GM19467 (cell line): ENCODE results near the gene MS4A18.

ENCODE experiments used
- ATAC-seq: cut with Tn5 transposase; IDR thresholded peaks from one replicate; pipeline ENCODE4 v1.9.1; 2021; ENCODE audit warnings: mild to moderate bottlenecking, moderate library complexity; ENCODE audit not compliant: unreplicated experiment

MS4A18 gene

DNA sequence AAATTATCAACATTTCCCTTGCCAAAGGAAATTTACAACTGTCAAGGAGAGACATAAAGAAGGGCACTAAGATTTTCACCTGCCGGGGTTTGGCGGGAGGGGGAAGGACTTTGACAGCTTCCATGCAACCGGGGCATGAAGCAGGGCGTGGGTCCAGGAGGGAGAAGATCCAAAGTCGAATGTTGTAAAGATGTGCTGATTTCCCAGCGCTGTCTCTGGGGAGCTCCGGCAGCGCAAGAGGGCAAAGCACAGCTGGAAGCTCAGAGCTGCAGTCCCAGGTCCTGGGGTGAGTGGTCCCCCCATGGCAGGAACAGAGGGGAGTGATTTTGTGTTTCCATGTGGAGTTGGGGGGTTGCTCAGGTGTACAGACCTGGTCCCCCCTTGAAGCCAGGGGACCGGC, 60.6 kb downstream of the MS4A18 start, which contains the start of gene MS4A10:
Gene MS4A10, plus strand, starts transcription at position 198 of the 400 bp plus-strand sequence. CDS start 5,003 bp downstream, outside the sequence.
- no peak for ATAC-seq

DNA sequence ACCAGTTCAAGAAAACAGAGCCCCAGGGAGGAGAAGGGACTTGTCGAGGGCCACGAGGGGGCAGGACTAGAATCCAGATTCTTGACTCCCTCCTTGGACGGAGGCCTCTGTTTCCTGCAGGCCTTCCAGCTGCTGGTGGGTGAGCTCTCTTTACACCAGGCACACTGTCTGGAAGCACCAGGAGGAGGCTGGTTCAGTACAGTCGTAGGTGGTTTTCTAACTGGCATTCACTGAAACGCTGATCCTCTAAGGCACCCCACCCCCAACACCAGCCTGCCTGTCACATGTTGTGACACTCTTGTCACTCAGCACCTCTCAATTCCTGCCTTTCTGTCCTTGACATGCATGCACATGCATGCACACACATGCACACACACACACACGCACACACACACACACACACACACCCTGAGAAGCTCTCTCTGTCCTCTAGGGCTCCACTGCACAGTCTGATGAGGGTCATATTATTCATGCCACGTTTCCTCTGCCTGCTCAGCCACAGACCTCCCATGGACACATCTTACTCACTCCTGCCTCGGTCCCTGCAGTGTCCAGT, 61.4 kb downstream of the MS4A18 start:
- ATAC-seq: no peak

DNA sequence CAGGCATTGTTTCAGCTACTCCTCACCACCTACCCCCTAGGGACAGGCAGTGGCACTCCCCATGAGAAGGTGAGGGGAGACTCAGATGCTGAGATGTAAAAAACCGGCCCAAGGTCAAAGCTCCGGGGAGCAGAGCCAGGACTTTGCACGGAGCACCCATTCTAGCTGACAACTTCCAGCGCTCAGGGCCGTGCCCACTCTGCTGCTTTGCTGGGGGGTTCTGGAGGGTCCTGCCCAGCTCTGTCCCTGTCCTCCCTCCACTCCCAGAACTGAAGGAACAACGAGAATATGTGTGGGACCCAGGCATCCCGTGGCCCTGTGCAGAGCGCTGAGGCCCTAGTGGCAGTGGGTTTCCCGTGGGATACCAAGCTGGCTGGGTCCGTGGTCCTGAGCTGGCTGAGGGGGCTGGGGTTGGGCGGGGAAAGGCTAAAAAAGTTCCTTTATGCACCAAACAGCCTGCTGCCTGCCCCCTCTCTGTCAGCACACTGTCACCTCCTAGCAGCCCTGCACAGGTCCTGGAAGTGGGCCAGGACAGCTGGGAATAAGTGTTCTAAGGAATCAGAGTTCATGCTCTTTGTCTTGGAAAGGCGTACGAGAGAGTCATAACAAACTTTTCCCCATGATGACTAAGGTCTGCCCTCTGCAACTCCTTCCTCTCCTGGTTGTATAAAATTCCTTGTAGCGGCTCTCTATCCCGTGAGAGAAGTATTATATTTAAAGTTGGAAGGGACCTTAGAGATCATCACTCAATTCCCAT, 62.5 kb downstream of the MS4A18 start:
- no peak for ATAC-seq

DNA sequence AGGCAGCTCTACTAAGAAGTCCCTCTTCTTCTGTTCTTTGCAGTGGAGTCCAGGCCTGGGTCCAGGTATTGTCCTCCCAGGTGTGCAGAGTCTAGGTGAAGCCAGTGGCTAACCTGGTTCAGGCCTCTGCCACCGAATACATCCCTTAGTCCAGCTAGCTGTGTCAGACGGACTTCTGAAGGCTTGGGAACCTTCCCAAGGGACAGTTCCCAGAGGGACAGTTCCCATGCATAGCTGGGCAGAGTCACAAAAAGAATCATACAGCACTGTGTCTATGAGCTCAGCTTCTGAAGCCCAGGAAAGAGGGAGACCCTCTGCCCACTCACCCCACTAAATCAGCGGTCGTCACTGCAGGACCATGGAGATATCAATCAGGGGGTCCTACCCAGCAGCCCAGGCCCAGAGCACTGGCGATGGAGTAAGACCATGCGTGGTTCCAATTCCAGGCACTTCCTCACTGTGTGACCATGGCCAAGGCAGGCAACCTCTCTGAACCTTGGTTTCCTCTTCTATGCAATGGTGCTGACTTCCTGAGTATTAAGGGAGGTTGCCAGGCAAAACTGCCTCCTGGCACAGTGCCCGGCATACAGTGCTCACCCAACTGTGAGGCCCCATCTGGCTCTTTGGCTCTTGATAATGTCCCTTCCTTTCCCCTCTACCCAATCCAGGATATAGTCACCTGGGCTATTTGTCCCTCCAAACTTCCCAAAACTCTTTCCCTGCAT, 64.0 kb downstream of the MS4A18 start:
- no peak for ATAC-seq

GRCh38 chr11:60790726-60791125, 66.2 kb downstream of the MS4A18 start:
- no peak for ATAC-seq

DNA sequence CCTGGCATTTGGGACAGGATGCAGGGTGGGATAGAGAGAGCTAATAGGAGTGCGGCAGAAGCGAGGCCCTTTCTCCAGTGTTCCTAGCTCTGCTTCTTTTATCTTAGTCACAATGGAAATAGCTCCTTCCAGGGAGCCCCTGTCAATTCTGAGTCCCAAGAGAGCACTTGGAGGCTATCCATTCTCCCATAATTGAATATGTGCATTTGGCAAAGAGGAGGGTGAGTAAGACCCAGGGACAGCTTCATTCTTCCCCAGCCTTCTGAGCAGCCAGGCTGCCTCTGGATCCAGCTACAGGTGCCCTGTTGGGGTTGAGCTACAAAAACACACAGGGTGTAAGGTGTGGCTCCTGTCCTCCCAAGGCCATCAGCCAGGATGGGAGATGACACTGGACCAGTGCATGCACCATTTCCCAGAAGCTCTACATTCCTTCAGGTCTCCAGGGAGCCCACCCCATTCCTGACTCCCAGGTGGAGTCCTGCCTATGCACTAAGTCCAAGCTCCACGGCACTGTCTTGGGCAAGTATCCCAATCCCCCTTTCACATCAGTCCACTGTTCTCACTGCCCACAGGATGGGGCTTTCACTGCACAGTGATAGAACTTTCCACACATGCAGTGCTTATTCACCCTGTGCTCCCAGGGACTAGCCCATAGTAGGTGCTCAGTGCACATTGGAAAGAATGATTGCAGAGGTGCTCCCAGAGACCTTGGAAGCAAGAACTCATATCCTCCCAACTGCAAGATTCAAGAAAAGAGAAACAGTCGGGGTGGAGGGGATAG, 66.8 kb downstream of the MS4A18 start:
- no peak for ATAC-seq

DNA sequence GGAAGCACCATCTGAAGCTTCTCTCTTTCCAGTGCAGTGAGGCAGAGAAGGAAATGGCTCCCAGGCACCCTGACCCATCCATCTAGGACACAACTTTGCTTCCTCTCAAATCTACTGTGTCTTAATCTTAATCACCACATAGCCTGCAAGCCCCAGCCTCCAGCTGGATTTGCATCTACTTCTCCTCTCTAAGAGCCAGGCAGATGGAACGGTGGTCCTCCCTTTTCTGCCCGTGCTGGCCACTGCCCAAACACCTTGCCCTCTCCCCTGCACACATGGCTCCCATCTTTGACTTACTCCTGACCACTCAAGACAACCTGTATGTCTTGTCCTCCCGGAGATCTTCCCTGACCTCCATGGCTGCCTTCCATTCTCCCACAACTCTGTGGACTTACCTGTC, 68.0 kb downstream of the MS4A18 start:
- no peak for ATAC-seq
